OCI-LY7 (cell line): ENCODE results near the gene MLST8. TPM values are rescaled to one million over a fixed set of nuclear protein-coding genes. Genes with fewer than 3 reads are reported as not detected.

Experiments used
- BruUV-seq: library from RNA; stranded (reverse); fragments of 400-500 nt; replicated peaks from 2 replicates; lab custom pipeline; 2021; lab: Mats Ljungman, UMichigan
- CTCF ChIA-PET: fragments of 300-600 bp; sonication (Branson Sonifier 250); formaldehyde crosslinking; loops from one replicate; lab custom pipeline; 2022; ENCODE audit warnings: antibody characterized with exemption; ENCODE audit not compliant: unreplicated experiment; lab: Charles Lee
- POLR2A ChIA-PET: fragments of 300-600 bp; sonication (Branson Sonifier 250); formaldehyde crosslinking; loops from one replicate; lab custom pipeline; 2022; ENCODE audit warnings: antibody characterized with exemption; lab: Charles Lee
- DNase-seq: peaks from one replicate; pipeline ENCODE4 v3.0.0-alpha.2; 2015; ENCODE audit warnings: low spot score
- H2AFZ ChIP-seq: fragments of 200-600 bp; sonication (generic), shearing (Covaris generic); 2 replicates; pipeline ENCODE4 v1.6.1; 2014; ENCODE audit warnings: mild to moderate bottlenecking, antibody characterized with exemption, low read length, moderate library complexity
- H3K27ac ChIP-seq: fragments of 200-600 bp; sonication (generic); 2 replicates; pipeline ENCODE4 v1.5.1; 2014; ENCODE audit warnings: mixed run types, low read depth, mild to moderate bottlenecking, moderate library complexity, low read length, inconsistent platforms; ENCODE audit not compliant: poor library complexity, severe bottlenecking
- H3K36me3 ChIP-seq: fragments of 200-600 bp; sonication (generic); 2 replicates; pipeline ENCODE4 v1.6.1; 2014; ENCODE audit warnings: mild to moderate bottlenecking, antibody characterized with exemption, low read length, moderate library complexity, mixed read lengths; ENCODE audit not compliant: insufficient read depth
- H3K4me1 ChIP-seq: fragments of 200-600 bp; sonication (generic); 2 replicates; pipeline ENCODE4 v1.5.1; 2014; ENCODE audit warnings: mild to moderate bottlenecking, low read length; ENCODE audit not compliant: insufficient read depth, poor library complexity, severe bottlenecking
- H3K4me2 ChIP-seq: fragments of 200-600 bp; sonication (generic); 2 replicates; pipeline ENCODE4 v1.6.1; 2014; ENCODE audit warnings: mild to moderate bottlenecking, low read length
- H3K4me3 ChIP-seq: fragments of 200-600 bp; sonication (generic); 2 replicates; pipeline ENCODE4 v1.5.1; 2014; ENCODE audit warnings: mild to moderate bottlenecking, low read depth, low read length; ENCODE audit not compliant: poor library complexity, severe bottlenecking
- H3K79me2 ChIP-seq: fragments of 200-600 bp; sonication (generic); 2 replicates; pipeline ENCODE4 v1.6.1; 2016; ENCODE audit warnings: low read depth, mild to moderate bottlenecking, low read length, moderate library complexity, mixed read lengths; ENCODE audit not compliant: insufficient read depth
- H3K9me2 ChIP-seq: fragments of 200-600 bp; sonication (generic); 2 replicates; pipeline ENCODE4 v1.6.1; 2016; ENCODE audit warnings: mild to moderate bottlenecking, low read length, mixed read lengths; ENCODE audit not compliant: insufficient read depth
- H3K9me3 ChIP-seq: fragments of 200-600 bp; sonication (generic); 2 replicates; pipeline ENCODE4 v1.6.1; 2014; ENCODE audit warnings: mild to moderate bottlenecking, mixed run types, low read length, mixed read lengths
- H4K20me1 ChIP-seq: fragments of 200-600 bp; sonication (generic); 2 replicates; pipeline ENCODE4 v1.6.1; 2014; ENCODE audit warnings: mild to moderate bottlenecking, antibody characterized with exemption, low read length, moderate library complexity, mixed read lengths; ENCODE audit not compliant: insufficient read depth
- CTCF ChIP-seq: fragments of 200-600 bp; sonication (generic); conservative IDR thresholded peaks from 2 replicates; pipeline ENCODE4 v1.5.1; 2014; ENCODE audit warnings: mild to moderate bottlenecking, antibody characterized with exemption, low read length, moderate library complexity, mixed read lengths
- EZH2phosphoT487 ChIP-seq: fragments of 200-600 bp; sonication (generic); IDR thresholded peaks from 2 replicates; pipeline ENCODE4 v1.6.1; 2018; ENCODE audit warnings: low read depth, borderline replicate concordance, mild to moderate bottlenecking, mixed run types, antibody characterized with exemption, low read length, moderate library complexity, mixed read lengths
- intact Hi-C: fragments of 100-400 bp; cut with micrococcal nuclease; formaldehyde crosslinking; loops from one replicate; pipeline ENCODE4 v1.10.0; 2022; ENCODE audit not compliant: unreplicated experiment
- total RNA-seq, 2 experiments: library from RNA; depleted of rRNA in 1 of 2; stranded (reverse); fragments of >200 nt in 1 of 2; shearing (Covaris generic) in 1 of 2; gene quantifications; 2 replicates each; pipeline ENCODE4 v1.2.3, GENCODE V29; 2014 to 2022

The MLST8 gene
- total RNA-seq, 2 experiments from 2014 or later, result 65.4 to 71.3 TPM

DNA sequence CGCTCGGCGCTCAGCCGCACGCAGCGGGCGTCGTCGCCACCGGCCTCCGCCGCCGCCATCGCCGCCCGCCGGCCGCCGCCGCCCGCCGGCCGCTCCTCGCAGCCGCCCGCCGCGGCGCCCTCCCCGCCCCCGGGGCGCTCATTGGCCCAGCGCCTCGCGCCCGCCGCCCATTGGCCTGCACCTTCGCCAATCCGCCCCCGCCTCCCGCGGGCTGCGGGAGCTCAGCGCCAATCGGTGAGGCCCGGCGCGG lies 9.4 kb downstream of the MLST8 start, which contains the start of gene PGP:
Gene PGP, minus strand, starts transcription at position 122 of the 250 bp plus-strand sequence. Its CDS starts 63 bp downstream, at position 59.
- BruUV-seq, result no TSS peak
- Histone ChIP-seq H3K79me2 (peaks cover 26% of the 10 kb centered on the region; the same call in 1 of the 2 replicates), H3K4me1 (peaks cover 26% of the 10 kb centered on the region), H3K36me3 (peaks cover 20% of the 10 kb centered on the region; the same call in 1 of the 2 replicates), H2AFZ (peak within 1 kb of the TSS; percentile 45; the same call in 1 of the 2 replicates), H3K9me2 (no peaks in the 10 kb centered on the region), H3K4me2 (peak within 1 kb of the TSS; percentile 80), H3K27ac (peak within 1 kb of the TSS; percentile 75), H3K4me3 (peak within 1 kb of the TSS; percentile 98), H3K9me3 (no peaks in the 10 kb centered on the region), H4K20me1 (peaks cover 13% of the 10 kb centered on the region; the same call in 1 of the 2 replicates)
- POLR2A ChIA-PET, result interaction anchor here (0.6 to 1.4 kb wide), 4 partner anchors 8 to 199 kb away, joined by 3 to 10 read pairs (median 4); partner anchors contain the start of gene TRAF7
- CTCF ChIA-PET, result interaction anchor here (0.5 to 0.6 kb wide), 2 partner anchors 10 to 1803 kb away, joined by 3 read pairs; no protein-coding TSS in a partner anchor
- TF ChIP-seq EZH2phosphoT487, result no peak
- TF ChIP-seq CTCF, result no peak
- intact Hi-C loops, result no loop called here
- DNase-seq, result no peak

GRCh38 chr16:2216330-2216729 lies 11.1 kb downstream of the MLST8 start:
- no peak overlapping the region for H2AFZ ChIP-seq

More at GRCh38 chr16:2216330-2216729, 11.1 kb downstream of the MLST8 start:
- POLR2A ChIA-PET, result interaction anchor here (0.6 kb wide), 1 partner anchor 146 kb away, joined by 3 read pairs; no protein-coding TSS in a partner anchor
- intact Hi-C loops, result no loop called here
- no peak for DNase-seq
- Histone ChIP-seq H4K20me1 (peaks cover 13% of the 10 kb centered on the region; the same call in 1 of the 2 replicates), H3K36me3 (peaks cover 16% of the 10 kb centered on the region; the same call in 1 of the 2 replicates), H3K4me1 (peaks cover 26% of the 10 kb centered on the region), H3K79me2 (peaks cover 26% of the 10 kb centered on the region; the same call in 1 of the 2 replicates), H3K9me2 (no peaks in the 10 kb centered on the region), H3K4me2 (peak overlapping the region; percentile 66), H3K27ac (peak overlapping the region; percentile 75), H3K9me3 (no peaks in the 10 kb centered on the region), H3K4me3 (peak overlapping the region; percentile 97)
- no TSS peak for BruUV-seq
- CTCF ChIA-PET, result no interaction called here
- TF ChIP-seq EZH2phosphoT487, result no peak
- TF ChIP-seq CTCF, result no peak
